IPS-NIHi11 (cell line): ENCODE measurements around the gene ALDH16A1.

Experiments
- DNase-seq: peaks from one replicate; pipeline ENCODE4 v3.0.0; 2012; ENCODE audit warnings: mixed read lengths, low spot score

Gene ALDH16A1

DNA sequence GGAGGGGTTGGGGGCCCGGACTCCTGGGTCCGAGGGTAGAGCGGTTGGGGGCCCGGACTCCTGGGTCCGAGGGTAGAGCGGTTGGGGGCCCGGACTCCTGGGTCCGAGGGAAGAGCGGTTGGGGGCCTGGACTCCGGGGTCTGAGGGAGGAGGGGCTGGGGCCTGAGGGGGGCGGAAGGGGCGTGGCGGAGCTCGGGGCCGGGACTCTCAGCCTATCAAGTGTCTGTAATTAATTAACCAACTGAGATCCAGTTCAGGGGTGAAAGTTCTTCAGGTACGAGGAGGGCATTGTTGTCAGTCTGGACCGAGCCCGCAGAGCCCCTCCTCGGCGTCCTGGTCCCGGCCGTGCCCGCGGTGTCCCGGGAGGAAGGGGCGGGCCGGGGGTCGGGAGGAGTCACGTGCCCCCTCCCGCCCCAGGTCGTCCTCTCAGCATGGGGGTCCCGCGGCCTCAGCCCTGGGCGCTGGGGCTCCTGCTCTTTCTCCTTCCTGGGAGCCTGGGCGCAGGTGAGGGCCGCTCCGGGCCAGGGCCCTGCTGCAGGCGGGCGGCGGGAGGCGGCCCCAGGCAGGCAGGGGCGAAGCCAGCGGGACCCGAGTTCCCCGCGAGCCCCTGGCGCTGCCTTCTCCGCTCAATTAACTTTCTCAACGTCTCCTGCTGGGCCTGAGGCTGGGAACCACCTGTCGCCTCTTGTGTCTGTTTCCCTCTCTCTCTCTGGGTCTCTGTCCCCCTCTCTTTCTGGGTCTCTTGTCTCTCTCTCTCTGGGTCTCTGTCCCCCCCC is 60.1 kb downstream of the ALDH16A1 start:
- DNase-seq, result peak; percentile 81

DNA sequence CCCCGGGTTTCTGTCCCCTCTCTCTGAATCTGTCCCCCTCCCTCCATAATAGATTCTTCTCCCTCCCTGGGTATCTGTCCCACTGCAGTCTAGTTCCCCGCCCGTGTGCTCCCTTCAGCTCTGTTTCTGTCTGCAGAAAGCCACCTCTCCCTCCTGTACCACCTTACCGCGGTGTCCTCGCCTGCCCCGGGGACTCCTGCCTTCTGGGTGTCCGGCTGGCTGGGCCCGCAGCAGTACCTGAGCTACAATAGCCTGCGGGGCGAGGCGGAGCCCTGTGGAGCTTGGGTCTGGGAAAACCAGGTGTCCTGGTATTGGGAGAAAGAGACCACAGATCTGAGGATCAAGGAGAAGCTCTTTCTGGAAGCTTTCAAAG is 60.7 kb downstream of the ALDH16A1 start:
- peak; percentile 29 for DNase-seq

DNA sequence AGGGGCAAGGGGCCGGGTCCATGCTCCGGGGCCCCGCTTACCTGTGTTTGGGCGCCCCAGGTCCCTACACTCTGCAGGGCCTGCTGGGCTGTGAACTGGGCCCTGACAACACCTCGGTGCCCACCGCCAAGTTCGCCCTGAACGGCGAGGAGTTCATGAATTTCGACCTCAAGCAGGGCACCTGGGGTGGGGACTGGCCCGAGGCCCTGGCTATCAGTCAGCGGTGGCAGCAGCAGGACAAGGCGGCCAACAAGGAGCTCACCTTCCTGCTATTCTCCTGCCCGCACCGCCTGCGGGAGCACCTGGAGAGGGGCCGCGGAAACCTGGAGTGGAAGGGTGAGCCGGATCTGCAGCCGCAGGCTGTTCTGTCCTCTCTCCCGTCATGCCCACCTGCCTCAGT is 61.1 kb downstream of the ALDH16A1 start:
- DNase-seq, result no peak

DNA sequence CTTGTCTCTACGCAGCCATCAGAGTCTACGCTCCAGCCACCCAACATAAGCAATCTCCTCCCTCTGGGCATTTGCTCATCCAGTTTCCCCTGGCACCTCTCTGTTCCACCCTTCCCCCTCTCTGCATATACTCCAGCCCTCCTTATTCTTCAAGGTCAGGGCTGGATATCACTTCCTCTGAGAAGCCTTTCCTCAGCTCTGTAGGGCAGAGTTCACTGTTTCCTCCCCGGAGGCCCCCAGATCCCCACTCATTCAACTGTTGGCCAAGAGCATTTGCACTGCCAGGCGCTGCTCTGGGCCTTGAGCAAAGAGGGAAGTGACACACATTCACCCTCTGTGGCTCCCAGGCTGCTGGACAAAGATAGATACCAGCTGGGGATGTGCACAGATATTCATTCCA is 62.7 kb downstream of the ALDH16A1 start:
- DNase-seq, result no peak

DNA sequence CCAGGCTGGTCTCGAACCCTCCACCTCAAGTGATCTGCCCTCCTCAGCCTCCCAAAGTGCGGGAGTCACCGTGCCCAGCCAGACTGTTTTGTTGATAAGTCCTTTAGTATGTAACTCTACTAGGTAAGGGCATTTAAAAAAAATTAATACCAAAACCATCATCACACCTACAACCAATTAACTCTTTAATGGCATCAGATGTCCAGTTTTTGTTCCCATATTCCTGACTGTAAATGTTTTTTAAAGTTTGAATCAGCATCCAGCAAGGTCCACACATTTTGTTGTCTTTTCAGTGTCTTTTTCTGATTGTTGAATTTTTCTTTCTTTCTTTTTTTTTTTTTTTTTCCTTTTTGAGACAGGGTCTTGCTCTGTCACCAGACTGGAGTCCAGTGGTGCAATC is 65.0 kb downstream of the ALDH16A1 start:
- no peak for DNase-seq
